CD4-positive, alpha-beta T cell treated with Interleukin-2 at 100 ng/mL for 4 hours (primary cell): ENCODE measurements around the gene GLI2.

ENCODE experiments used
- DNase-seq: peaks from one replicate; pipeline ENCODE4 v3.0.0-alpha.2; 2020; ENCODE audit warnings: low spot score

GLI2 gene

GRCh38 chr2:120758181-120759144, 22.8 kb downstream of the GLI2 start:
- no peak for DNase-seq

- no peak for DNase-seq
These were observed 24.1 kb downstream of the GLI2 start for GRCh38 chr2:120759543-120760331.

GRCh38 chr2:120760446-120761135, 24.9 kb downstream of the GLI2 start:
- no peak for DNase-seq

GRCh38 chr2:120761164-120761861, 25.6 kb downstream of the GLI2 start:
- no peak for DNase-seq

- DNase-seq, result no peak
These were observed 26.2 kb downstream of the GLI2 start for GRCh38 chr2:120761911-120762310.

GRCh38 chr2:120762341-120763061, 26.8 kb downstream of the GLI2 start:
- no peak for DNase-seq

- no peak for DNase-seq
These were observed 27.8 kb downstream of the GLI2 start for GRCh38 chr2:120763508-120763907.

GRCh38 chr2:120763931-120764330, 28.3 kb downstream of the GLI2 start:
- no peak for DNase-seq

GRCh38 chr2:120764492-120764891, 28.8 kb downstream of the GLI2 start:
- DNase-seq, result no peak

GRCh38 chr2:120764991-120765677, 29.5 kb downstream of the GLI2 start:
- DNase-seq, result no peak

GRCh38 chr2:120765678-120766469, 30.2 kb downstream of the GLI2 start:
- DNase-seq, result no peak

- no peak for DNase-seq
These were observed 31.0 kb downstream of the GLI2 start for GRCh38 chr2:120766470-120767351.

GRCh38 chr2:120767486-120768005, 31.9 kb downstream of the GLI2 start:
- DNase-seq, result no peak

- DNase-seq, result no peak
These were observed 32.7 kb downstream of the GLI2 start for GRCh38 chr2:120768112-120769048.

GRCh38 chr2:120769076-120769786, 33.6 kb downstream of the GLI2 start:
- no peak for DNase-seq

GRCh38 chr2:120769787-120770120, 34.1 kb downstream of the GLI2 start:
- no peak for DNase-seq

- no peak for DNase-seq
These were observed 34.5 kb downstream of the GLI2 start for GRCh38 chr2:120770176-120770575.
